Mesenteric fat pad (tissue), 1 donor: ENCODE data around the gene MAP1S. TPM values are rescaled to one million over a fixed set of nuclear protein-coding genes. Genes with fewer than 3 reads are reported as not detected.
A peak's percentile ranks its signal among the peaks of the same experiment; 100 is the strongest.
"Not testable (repeated sequence)": the region's sequence is repeated elsewhere in the genome, so short reads cannot be mapped to it uniquely, and the experiment has no call there.

Experiments
- DNase-seq: peaks from one replicate; pipeline ENCODE4 v3.0.0-alpha.2; 2020; ENCODE audit warnings: low spot score
- total RNA-seq: library from RNA; stranded (reverse); fragmentation: NEBNext Ultra II Directional; extraction: Animal tissue kit (Norgen Biotek cat#: 25700); gene quantifications from one replicate; pipeline ENCODE4 v1.2.1, GENCODE V29; 2021
- donor health status: DM: yes; HTN: yes; CAD: no.

The MAP1S gene
- total RNA-seq, 1 donor from 2014 or later = 71.1 TPM

DNA sequence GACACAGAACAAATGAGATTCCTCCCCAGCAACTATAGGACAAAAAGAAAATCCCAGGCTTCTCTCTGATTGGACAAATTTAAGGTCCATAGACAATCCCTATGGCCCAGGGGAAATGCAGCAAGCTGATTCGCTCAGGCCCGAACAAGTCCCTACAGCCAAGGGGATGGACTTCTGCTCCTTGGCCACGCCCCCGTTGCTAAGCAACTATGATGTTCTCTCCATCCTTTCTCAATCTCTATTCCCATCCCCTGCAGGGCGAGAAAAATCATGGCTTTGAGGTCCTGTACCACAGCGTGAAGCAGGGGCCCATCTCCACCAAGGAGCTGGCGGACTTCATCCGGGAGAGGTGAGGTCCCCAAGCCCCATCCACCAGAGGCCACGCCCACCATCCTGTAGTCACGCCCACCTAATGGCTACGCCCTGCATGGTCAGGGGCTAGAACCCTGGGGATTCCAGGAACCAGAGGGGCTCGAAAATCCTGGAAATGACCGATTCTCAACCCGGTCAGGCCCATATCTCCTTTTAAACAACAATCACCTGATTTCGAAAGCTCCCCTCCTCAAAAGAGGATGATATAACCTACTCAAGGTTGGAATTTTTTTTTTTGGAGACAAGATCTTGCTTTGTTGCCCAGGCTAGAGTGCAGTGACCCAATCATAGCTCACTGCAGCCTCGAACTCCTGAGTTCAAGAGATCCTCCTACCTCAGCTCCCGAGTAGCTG is 43.4 kb downstream of the MAP1S start:
- DNase-seq = no peak

GRCh38 chr19:17764348-17764747 is 45.1 kb downstream of the MAP1S start:
- no peak for DNase-seq

GRCh38 chr19:17765069-17765618 is 45.9 kb downstream of the MAP1S start:
- DNase-seq = no peak

GRCh38 chr19:17766543-17767131 is 47.4 kb downstream of the MAP1S start:
- DNase-seq = peak; percentile 94

DNA sequence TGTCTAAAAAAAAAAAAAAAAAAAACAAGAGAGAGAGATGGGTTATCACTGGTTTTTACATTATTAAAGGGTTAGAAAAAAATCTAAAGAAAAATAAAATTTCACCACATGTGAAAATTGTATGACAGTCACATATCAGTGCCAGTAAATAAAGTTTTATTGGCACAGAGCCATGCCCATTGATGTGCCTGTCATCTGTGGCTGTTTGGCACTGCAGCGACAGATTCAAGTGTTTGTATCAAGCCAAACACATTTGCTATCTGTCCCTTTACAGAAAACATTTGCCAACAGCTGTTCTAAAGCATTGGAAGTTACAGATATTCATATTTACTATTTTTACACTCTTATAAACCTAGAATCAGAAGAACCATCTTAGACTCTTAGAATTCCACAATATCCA is 48.3 kb downstream of the MAP1S start:
- no peak for DNase-seq

DNA sequence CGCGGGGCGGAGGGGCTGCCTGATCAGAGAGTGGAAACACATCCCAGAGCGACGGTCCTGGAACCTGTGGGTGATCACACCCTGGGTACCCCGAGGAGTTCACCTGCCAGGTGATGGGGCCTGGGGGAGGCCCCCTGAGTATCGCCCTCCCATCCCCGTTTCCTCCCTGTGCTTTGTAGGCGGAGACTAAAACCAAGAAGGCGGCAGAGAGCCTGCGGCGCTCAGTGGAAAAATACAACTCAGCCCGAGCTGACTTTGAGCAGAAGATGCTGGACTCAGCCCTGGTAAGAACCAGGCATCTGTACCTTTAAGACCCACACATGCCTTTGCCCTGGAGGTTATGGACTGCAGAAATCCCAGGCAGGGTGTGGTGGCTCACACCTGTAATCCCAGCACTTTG is 51.3 kb downstream of the MAP1S start:
- no peak for DNase-seq

DNA sequence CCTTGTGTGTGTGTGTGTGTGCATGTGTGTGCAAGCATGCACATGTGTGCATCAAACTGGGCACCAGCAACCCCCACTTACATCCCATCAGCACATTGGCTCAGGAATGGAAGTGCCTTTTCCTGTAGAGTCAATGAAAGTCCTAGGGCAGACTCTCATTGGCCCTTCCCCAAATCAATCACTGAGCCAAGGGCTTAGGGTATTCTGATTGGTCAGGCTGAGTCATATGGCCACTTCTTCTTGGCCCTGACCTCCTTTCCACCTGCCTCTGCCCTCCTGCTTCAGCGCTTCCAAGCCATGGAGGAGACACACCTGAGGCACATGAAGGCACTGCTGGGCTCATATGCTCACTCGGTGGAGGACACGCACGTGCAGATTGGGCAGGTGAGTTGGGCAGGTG is 52.9 kb downstream of the MAP1S start:
- DNase-seq = no peak

- no peak for DNase-seq
These were observed 56.1 kb downstream of the MAP1S start for GRCh38 chr19:17775245-17775927.

DNA sequence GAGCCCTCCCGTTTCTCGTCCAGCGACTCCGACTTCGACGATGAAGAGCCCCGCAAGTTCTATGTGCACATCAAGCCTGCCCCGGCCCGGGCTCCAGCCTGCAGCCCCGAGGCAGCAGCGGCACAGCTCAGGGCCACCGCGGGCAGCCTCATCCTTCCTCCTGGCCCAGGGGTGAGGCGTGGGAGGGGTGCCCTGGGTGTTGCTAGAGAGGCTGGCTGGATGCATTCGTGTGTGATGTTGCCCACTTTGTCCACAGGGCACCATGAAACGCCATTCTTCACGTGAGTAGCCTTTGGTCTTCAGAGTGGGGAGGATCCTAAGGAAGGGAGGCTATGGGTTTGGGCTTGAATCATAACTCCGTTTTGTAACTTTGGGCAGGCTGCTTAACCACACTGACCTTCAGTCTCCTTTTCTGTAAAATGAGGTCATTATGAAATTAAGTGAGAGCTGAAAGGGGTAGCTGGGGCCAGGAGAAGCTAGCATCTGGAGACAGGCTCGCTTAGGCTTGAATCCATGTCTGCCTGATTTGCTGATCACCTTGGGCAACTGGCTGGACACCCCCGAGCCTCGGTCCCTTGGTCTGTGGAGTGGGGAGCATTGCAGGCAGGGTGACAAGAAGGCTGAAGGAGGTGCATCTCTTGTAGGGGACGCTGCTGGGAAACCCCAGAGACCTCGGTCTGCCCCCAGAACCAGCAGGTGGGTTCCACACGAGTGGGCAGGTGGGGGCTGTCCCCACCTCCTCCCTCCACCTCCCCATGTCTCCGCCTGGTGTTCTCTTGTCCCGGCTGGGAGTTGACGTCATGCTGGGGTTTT is 56.9 kb downstream of the MAP1S start:
- no peak for DNase-seq

- not testable (repeated sequence) for DNase-seq
These were observed 58.6 kb downstream of the MAP1S start for GRCh38 chr19:17777840-17778239.

DNA sequence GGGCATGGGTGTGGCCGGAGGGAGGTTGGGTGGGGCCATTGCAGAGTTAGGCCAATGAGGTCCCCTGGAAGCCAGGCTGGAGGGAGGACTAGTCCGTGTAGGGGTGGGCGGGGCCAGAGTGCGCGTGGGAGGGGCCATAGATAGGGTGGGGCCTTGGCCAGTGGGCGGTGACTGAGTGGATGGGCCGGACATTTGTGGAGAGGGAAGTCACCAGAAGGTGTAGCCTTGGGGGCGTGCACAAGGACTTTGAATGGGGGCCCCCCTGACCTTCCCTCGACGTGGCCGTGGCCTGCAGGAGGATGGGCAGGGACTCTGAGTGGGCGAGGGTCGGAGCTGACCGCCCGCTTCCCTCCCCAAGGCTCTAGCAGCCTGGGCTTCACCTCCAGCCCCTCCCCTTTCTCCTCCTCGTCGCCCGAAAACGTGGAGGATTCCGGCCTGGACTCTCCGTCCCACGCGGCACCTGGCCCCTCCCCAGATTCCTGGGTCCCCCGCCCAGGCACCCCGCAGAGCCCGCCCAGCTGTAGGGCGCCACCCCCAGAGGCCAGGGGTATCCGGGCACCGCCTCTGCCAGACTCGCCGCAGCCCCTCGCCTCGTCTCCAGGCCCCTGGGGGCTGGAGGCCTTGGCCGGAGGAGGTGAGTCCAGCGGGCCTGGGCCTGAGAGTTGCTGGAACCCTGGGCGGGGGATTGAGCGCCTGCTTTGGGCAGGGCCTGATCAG is 59.1 kb downstream of the MAP1S start:
- DNase-seq = no peak

DNA sequence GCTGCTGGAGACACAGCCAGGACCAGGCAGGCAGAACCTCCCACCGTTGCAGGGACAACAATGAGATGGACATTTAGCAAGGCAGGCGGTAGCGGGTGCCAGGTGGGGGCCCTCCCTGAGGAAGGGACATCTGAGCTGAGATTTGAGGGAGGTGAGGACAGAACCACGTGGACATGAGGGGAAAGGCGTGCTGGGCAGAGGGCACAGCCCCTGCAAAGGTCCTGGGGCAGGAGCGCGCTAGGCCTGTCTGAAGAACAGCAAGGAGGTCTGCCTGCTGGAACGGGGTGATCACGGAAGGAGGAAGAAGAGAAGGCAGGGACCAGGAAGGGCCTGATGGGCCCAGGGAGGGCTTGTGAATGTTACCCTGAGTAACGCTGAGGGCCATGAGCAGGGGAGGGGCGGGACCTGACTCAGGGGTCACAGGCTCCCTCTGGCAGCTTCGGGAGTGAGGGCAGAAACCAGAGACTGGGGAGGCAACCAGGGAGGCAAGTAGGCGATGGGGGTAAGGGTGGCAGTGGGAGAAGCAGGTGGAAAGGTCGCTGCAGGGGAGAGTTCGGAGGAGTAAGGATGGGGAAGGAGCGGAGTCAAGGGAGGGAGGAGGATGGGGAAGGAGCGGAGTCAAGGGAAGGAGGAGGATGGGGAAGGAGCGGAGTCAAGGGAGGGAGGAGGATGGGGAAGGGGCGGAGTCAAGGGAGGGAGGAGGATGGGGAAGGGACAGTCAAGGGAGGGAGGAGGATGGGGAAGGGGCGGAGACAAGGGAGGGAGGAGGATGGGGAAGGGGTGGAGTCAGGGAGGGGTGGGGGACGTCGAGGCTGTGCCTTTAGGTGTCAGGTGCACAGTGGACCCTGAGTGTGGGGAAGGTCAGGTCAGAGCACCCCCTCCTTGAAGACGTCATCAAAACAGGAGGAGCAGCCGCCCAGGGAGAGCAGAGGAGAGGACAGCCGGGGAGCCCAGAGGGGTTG is 60.0 kb downstream of the MAP1S start:
- no peak for DNase-seq

GRCh38 chr19:17780781-17781180 is 61.5 kb downstream of the MAP1S start:
- DNase-seq = no peak

DNA sequence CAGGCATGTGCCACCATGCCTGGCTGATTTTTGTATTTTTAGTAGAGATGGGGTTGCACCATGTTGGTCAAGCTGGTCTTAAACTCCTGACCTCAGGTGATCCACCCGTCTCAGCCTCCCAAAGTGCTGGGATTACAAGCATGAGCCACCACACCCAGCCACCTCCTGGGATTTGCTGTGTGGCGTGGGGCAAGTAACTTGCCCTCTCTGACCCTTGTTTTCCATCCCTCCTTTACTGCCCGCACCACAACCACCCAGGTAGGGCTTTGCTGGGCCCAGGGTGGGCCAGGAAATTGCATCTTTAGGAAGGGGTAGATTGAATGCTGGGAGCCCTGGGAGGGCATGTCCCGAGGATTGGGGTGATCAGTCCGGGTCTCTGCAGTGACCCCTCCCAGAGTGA is 64.4 kb downstream of the MAP1S start:
- DNase-seq = not testable (repeated sequence)

Other genes with a start within 250 kb of the MAP1S start
- 36.5 TPM for gene SLC27A1, start 249.0 kb upstream of the MAP1S start, total RNA-seq
- 66.9 TPM for gene PGLS, start 207.8 kb upstream of the MAP1S start, total RNA-seq
- gene COLGALT1, start 163.8 kb upstream of the MAP1S start, total RNA-seq = 117 TPM
- 0.10 TPM for gene UNC13A, start 31.1 kb upstream of the MAP1S start, total RNA-seq
- gene FCHO1, start 32.0 kb downstream of the MAP1S start, total RNA-seq = 2.6 TPM
- 0.32 TPM for gene B3GNT3, start 75.7 kb downstream of the MAP1S start, total RNA-seq
- 0.61 TPM for gene INSL3, start 102.0 kb downstream of the MAP1S start, total RNA-seq
- gene JAK3, start 128.5 kb downstream of the MAP1S start, total RNA-seq = 20.1 TPM
- 1,467 TPM for gene RPL18A, start 140.4 kb downstream of the MAP1S start, total RNA-seq
- gene SLC5A5, start 152.5 kb downstream of the MAP1S start, total RNA-seq = 0.22 TPM
- 78.9 TPM for gene CCDC124, start 213.5 kb downstream of the MAP1S start, total RNA-seq
- gene KCNN1, start 247.6 kb downstream of the MAP1S start, total RNA-seq = 0.13 TPM